Limb (tissue), 2 donors: ENCODE data around the gene ATE1.

Experiments used
- DNase-seq, 2 donors: peaks; one replicate each; pipeline ENCODE4 v3.0.0-alpha.2; 2016; ENCODE audit errors: extremely low spot score in 2 of 2

The ATE1 gene

GRCh38 chr10:121698336-121698735 is 229.5 kb downstream of the ATE1 start:
- no peak for DNase-seq

GRCh38 chr10:121696854-121697253 is 231.0 kb downstream of the ATE1 start:
- DNase-seq, result no peak

GRCh38 chr10:121695731-121696464 is 231.9 kb downstream of the ATE1 start:
- DNase-seq, result no peak

- no peak for DNase-seq
Observed at GRCh38 chr10:121694966-121695643, 232.7 kb downstream of the ATE1 start.

GRCh38 chr10:121694327-121694965 is 233.4 kb downstream of the ATE1 start:
- DNase-seq, result no peak

GRCh38 chr10:121692626-121693025 is 235.2 kb downstream of the ATE1 start:
- no peak for DNase-seq

GRCh38 chr10:121690970-121691369 is 236.9 kb downstream of the ATE1 start:
- DNase-seq, result no peak
